Psoas muscle (tissue), 8 donors: ENCODE results near the gene MX2. TPM values are rescaled to one million over a fixed set of nuclear protein-coding genes. Genes with fewer than 3 reads are reported as not detected.
"Not testable (repeated sequence)": the region's sequence is repeated elsewhere in the genome, so short reads cannot be mapped to it uniquely, and the experiment has no call there.

Experiments
- ATAC-seq, 4 donors: fragments of 200-7000 bp; cut with Tn5 transposase; one replicate each; pipeline ENCODE4 v1.9.1; 2020; ENCODE audit warnings: moderate library complexity in 3 of 4, mild to moderate bottlenecking in 2 of 4
- DNase-seq, 2 donors: peaks; one replicate each; pipeline ENCODE4 v3.0.0-alpha.2; 2020
- H3K27ac ChIP-seq: fragments of 200-600 bp; one replicate; pipeline ENCODE4 v1.8.0; 2022
- H3K27me3 ChIP-seq, 3 donors: fragments of 200-600 bp in 1 of 3; one replicate each; pipeline versions ENCODE4 v1.6.1 to v1.8.0; 2013 to 2022; ENCODE audit warnings: low read length in 2 of 3, mild to moderate bottlenecking in 2 of 3, moderate library complexity in 1 of 3; ENCODE audit not compliant: insufficient read depth in 3 of 3
- H3K36me3 ChIP-seq, 2 donors: fragments of 200-600 bp in 1 of 2; one replicate each; pipeline versions ENCODE4 v1.6.1 to v1.8.0; 2013 to 2022; ENCODE audit warnings: low read depth in 1 of 2, mild to moderate bottlenecking in 1 of 2, moderate library complexity in 1 of 2; ENCODE audit not compliant: insufficient read depth in 1 of 2
- H3K4me1 ChIP-seq: fragments of 200-600 bp; one replicate; pipeline ENCODE4 v1.8.0; 2022
- H3K4me3 ChIP-seq: fragments of 200-600 bp; one replicate; pipeline ENCODE4 v1.8.0; 2022; ENCODE audit warnings: mild to moderate bottlenecking
- H3K9me3 ChIP-seq: fragments of 200-600 bp; one replicate; pipeline ENCODE4 v1.8.0; 2022
- CTCF ChIP-seq: fragments of 200-600 bp; IDR thresholded peaks from one replicate; pipeline ENCODE4 v1.8.0; 2022; ENCODE audit warnings: antibody characterized with exemption
- WGBS, 3 donors: extraction: QIAGEN DNeasy Blood & Tissue Kit; methylation state at CpG; one replicate each; pipeline versions ENCODE4 v1.1.6 to v1.1.7; 2013; 5-methylcytosine and 5-hydroxymethylcytosine counted together
- intact Hi-C, 2 donors: fragments of 100-400 bp; cut with DNase I; formaldehyde crosslinking; loops; one replicate each; pipeline versions ENCODE4 v1.11.0 to v1.14.2; 2022
- polyA plus RNA-seq, 3 donors: library from polyadenylated mRNA; stranded (reverse); fragments of 200-250 nt; gene quantifications; one replicate each; pipeline ENCODE4 v1.2.3, GENCODE V29; 2013
- total RNA-seq, 4 donors: library from RNA; stranded (reverse); fragmentation: NEBNext Ultra II Directional in 2 of 4; extraction: Animal tissue kit (Norgen Biotek cat#: 25700) in 2 of 4; gene quantifications; one replicate each; pipeline versions ENCODE4 v1.2.1 to v1.2.4, GENCODE V29; 2021 to 2023
- donor health status: healthy with polysubstance abuse.
- donor health status: DM: no; HTN: no; CAD: no; lungs with moderate emphysema.
- donor health status: Bipolar disorder and iron deficiency.
- donor health status: healthy.
- donor health status: DM: yes; HTN: yes; CAD: no.
- donor health status: DM: no; HTN: no; CAD: no.
- donor health status: DM: no; HTN: no; CAD: no.
- donor health status: DM: yes; HTN: yes; CAD: no.

Gene MX2
- total and polyA plus RNA-seq, 7 donors = 1.2 to 3.6 (median 2.7) TPM

- intact Hi-C loops = no loop called here
- Histone ChIP-seq H3K4me1 (no peaks in the 10 kb centered on the region), H3K9me3 (no peaks in the 10 kb centered on the region), H3K4me3 (no peak overlapping the region), H3K27me3 (peaks cover 0 to 4% (median 0%) of the 10 kb centered on the region in 3 donors), H3K36me3 (no peaks in the 10 kb centered on the region), H3K27ac (no peak overlapping the region)
- DNase-seq = no peak
- ATAC-seq = no peak
- no peak for TF ChIP-seq CTCF
- 87 to 92% (median 90%) methylated on average over 16 of the region's 16 CpGs for WGBS, 3 donors
Measured at GRCh38 chr21:41350436-41351155, 11.2 kb upstream of the MX2 start.

GRCh38 chr21:41357546-41357945 is 4.3 kb upstream of the MX2 start:
- no peak for DNase-seq
- Histone ChIP-seq H3K4me3 (no peak overlapping the region), H3K27ac (no peak overlapping the region), H3K9me3 (no peaks in the 10 kb centered on the region), H3K4me1 (no peaks in the 10 kb centered on the region), H3K27me3 (peaks cover 0 to 4% (median 0%) of the 10 kb centered on the region in 3 donors), H3K36me3 (no peaks in the 10 kb centered on the region)
- WGBS, 3 donors = 43 to 57% (median 52%) methylated on average over 8 of the region's 8 CpGs
- no peak for TF ChIP-seq CTCF
- intact Hi-C loops = no loop called here
- no peak for ATAC-seq

GRCh38 chr21:41358193-41359166 is 3.3 kb upstream of the MX2 start:
- H3K27me3 ChIP-seq = peaks cover 0 to under 1% (median 0%) of the 10 kb centered on the region in 3 donors
- H3K9me3 ChIP-seq = no peaks in the 10 kb centered on the region
- H3K27ac ChIP-seq = no peak overlapping the region
- H3K4me1 ChIP-seq = no peaks in the 10 kb centered on the region
- 75 to 84% (median 78%) methylated on average over 9 of the region's 9 CpGs for WGBS, 3 donors
- H3K4me3 ChIP-seq = no peak overlapping the region
- no peak for ATAC-seq
- intact Hi-C loops = no loop called here
- TF ChIP-seq CTCF = no peak
- no peaks in the 10 kb centered on the region for H3K36me3 ChIP-seq
- no peak for DNase-seq

- no peaks in the 10 kb centered on the region for H3K4me1 ChIP-seq
- no peak overlapping the region for H3K4me3 ChIP-seq
- no peak for TF ChIP-seq CTCF
- H3K9me3 ChIP-seq = no peaks in the 10 kb centered on the region
- no peak for DNase-seq
- no peak overlapping the region for H3K27ac ChIP-seq
- no peak for ATAC-seq
- no peaks in the 10 kb centered on the region for H3K27me3 ChIP-seq
- 66 to 78% (median 71%) methylated on average over 12 of the region's 12 CpGs for WGBS, 3 donors
- intact Hi-C loops = no loop called here
- H3K36me3 ChIP-seq = no peaks in the 10 kb centered on the region
Measured at GRCh38 chr21:41359286-41359685, 2.5 kb upstream of the MX2 start.

GRCh38 chr21:41359754-41360071 is 2.1 kb upstream of the MX2 start:
- H3K4me1 ChIP-seq, H3K4me3 ChIP-seq, H3K27ac ChIP-seq, ATAC-seq, intact Hi-C loops, H3K36me3 ChIP-seq, H3K27me3 ChIP-seq, H3K9me3 ChIP-seq, DNase-seq: not testable (repeated sequence)
- WGBS, 3 donors = 81 to 91% (median 90%) methylated on average over 4 of the region's 4 CpGs
